ENCODE measurements around the gene CELA3A. TPM values are rescaled to one million over a fixed set of nuclear protein-coding genes. Genes with fewer than 3 reads are reported as not detected.

The CELA3A gene
- total RNA-seq, 1 donor, result not detected

- TF ChIP-seq, protein P1, sequence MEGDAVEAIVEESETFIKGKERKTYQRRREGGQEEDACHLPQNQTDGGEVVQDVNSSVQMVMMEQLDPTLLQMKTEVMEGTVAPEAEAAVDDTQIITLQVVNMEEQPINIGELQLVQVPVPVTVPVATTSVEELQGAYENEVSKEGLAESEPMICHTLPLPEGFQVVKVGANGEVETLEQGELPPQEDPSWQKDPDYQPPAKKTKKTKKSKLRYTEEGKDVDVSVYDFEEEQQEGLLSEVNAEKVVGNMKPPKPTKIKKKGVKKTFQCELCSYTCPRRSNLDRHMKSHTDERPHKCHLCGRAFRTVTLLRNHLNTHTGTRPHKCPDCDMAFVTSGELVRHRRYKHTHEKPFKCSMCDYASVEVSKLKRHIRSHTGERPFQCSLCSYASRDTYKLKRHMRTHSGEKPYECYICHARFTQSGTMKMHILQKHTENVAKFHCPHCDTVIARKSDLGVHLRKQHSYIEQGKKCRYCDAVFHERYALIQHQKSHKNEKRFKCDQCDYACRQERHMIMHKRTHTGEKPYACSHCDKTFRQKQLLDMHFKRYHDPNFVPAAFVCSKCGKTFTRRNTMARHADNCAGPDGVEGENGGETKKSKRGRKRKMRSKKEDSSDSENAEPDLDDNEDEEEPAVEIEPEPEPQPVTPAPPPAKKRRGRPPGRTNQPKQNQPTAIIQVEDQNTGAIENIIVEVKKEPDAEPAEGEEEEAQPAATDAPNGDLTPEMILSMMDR (IDR thresholded peaks at IDR 0.05; ENCODE audit: insufficient read depth, low read depth, low read length), result no peak
- peak overlapping the region; percentile 96 for H3K4me3 ChIP-seq (ENCODE audit: low read depth, low read length)
- peak; percentile 88 for DNase-seq (ENCODE audit: low read depth)
Measured at GRCh38 chr1:22053017-22053860, 51.8 kb downstream of the CELA3A start.

DNA sequence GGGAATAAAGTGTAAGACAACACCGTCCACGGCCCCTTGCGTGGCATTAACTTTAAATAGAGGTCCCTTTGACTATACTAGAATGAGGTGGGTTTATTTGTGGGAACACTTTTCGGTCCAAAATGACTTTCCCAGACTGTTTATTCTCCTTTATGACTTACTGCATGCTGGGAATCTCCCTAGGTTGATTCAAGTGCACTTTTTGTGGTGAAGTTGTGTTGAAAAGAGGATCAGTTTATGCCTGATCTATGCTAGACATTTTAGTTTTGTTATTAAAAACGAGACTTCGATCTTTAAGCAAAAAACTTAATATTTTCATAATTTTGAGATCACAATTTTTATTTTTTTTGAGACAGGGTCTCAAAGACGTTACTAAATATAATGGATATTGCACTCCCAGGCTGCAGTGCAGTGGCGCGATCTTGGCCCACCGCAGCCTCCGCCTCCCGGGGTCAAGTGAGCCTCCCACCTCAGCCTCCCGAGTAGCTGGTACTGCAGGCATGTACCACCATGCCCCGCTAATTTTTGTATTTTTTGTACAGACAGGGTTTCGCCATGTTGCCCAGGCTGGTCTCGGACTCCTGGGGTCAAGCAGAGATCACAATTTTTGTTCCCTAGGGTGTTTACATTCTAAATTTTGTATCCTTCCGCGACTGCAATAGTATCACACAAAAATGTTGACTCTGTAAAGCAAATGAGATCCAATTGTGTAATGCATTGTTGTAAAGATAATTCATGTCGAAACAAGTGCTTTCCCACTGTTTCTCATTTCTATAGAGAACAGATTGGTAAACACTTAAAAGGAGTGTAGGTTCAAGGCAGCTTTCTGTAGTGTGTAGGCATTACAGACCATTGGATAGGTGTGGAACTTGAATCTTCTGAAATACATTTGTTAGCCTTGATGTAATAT lies 52.7 kb downstream of the CELA3A start:
- peak; percentile 40 for DNase-seq (ENCODE audit: low read depth)
- H3K4me3 ChIP-seq (ENCODE audit: low read depth, low read length), result peak overlapping the region; percentile 96

DNA sequence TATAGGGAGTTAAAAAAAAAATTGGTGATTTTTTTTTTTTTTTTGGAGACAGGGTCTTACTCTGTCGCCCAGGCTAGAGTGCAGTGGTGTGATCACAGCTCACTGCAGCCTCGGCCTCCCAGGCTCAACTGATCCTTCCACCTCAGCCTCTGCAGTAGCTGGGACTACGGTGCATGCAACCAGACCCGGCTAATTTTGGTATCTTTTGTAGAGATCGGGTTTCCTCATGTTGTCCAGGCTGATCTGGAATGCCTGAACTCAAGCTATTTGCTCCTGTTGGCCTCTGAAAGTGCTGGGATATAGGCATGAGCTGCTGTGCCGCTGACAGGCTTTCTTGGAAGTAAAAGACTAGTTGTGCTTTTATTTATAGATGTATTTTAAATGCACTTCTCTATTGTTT lies 54.0 kb downstream of the CELA3A start:
- TF ChIP-seq, protein P1 (IDR thresholded peaks at IDR 0.05; ENCODE audit: insufficient read depth, low read depth, low read length), result no peak
- H3K4me3 ChIP-seq (ENCODE audit: low read depth, low read length), result peak overlapping the region; percentile 17
- no peak for DNase-seq (ENCODE audit: low read depth)

More for the DNA sequence above, 52.7 kb downstream of the CELA3A start:
- TF ChIP-seq, protein P1 (IDR thresholded peaks at IDR 0.05; ENCODE audit: insufficient read depth, low read depth, low read length), result no peak

GRCh38 chr1:22056043-22056442 lies 54.6 kb downstream of the CELA3A start:
- no peak overlapping the region for H3K4me3 ChIP-seq (ENCODE audit: low read depth, low read length)
- TF ChIP-seq, protein P1 (IDR thresholded peaks at IDR 0.05; ENCODE audit: insufficient read depth, low read depth, low read length), result no peak
- peak; percentile 68 for DNase-seq (ENCODE audit: low read depth)

- TF ChIP-seq, protein P1 (IDR thresholded peaks at IDR 0.05; ENCODE audit: insufficient read depth, low read depth, low read length), result no peak
- H3K4me3 ChIP-seq (ENCODE audit: low read depth, low read length), result no peak overlapping the region
- DNase-seq (ENCODE audit: low read depth), result no peak
Measured at GRCh38 chr1:22056936-22057335, 55.5 kb downstream of the CELA3A start.

DNA sequence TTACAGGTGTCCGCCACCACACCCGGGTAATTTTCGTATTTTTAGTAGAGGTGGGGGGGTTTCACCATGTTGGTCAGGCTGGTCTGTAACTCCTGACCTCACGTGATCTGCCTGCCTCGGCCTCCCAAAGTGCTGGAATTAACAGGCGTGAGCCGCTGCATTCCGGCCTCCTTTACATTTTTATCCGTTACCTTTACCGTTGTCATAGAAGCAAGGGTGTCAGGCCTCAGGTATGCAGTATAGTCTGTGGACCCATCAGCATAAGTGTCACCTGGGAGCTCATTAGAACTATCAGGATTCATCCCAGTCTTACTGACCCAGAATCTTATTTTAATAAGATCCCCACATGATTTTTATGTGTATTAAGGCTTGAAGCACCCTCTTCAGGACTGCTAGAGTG lies 56.4 kb downstream of the CELA3A start:
- no peak overlapping the region for H3K4me3 ChIP-seq (ENCODE audit: low read depth, low read length)
- TF ChIP-seq, protein P1 (IDR thresholded peaks at IDR 0.05; ENCODE audit: insufficient read depth, low read depth, low read length), result no peak
- DNase-seq (ENCODE audit: low read depth), result no peak

Small RNA genes within 50 kb of the gene (small RNA-seq; reads per million reads assigned to genes)
- not detected for gene RN7SL186P
- gene RN7SL386P, result not detected
- gene RNU6-1022P, result not detected
- not detected for gene RNU6-776P

Other genes with a start within 250 kb of the CELA3A start
- gene USP48, start 218.5 kb upstream of the CELA3A start, total RNA-seq, result 42.5 and 52.2 TPM in 2 replicates
- under 0.01 TPM in 1 of 2 replicates, not detected in the other for gene LDLRAD2, start 189.4 kb upstream of the CELA3A start, total RNA-seq
- gene HSPG2, start 64.3 kb upstream of the CELA3A start, total RNA-seq, result 166 and 200 TPM in 2 replicates
- not detected in 2 replicates for gene CELA3B, start 24.6 kb upstream of the CELA3A start, total RNA-seq
- gene CDC42, start 51.1 kb downstream of the CELA3A start, total RNA-seq, result 348 and 598 TPM in 2 replicates
- gene WNT4, start 141.4 kb downstream of the CELA3A start, total RNA-seq, result 0.43 and 0.64 TPM in 2 replicates

Data from fibroblast of villous mesenchyme (primary cell).